ENCODE results near the gene PTPRE. TPM values are rescaled to one million over a fixed set of nuclear protein-coding genes. Genes with fewer than 3 reads are reported as not detected.

Gene PTPRE
- total RNA-seq, 6 experiments from 2014 or later = 2.3 to 9.2 (median 2.7) TPM

- Histone ChIP-seq H3K4me1 (no peaks in the 10 kb centered on the region), H3K27ac (no peak overlapping the region), H3K9me3 (no peaks in the 10 kb centered on the region), H3K4me3 (no peak overlapping the region), H3K36me3 (no peaks in the 10 kb centered on the region), H3K27me3 (no peaks in the 10 kb centered on the region)
- DNase-seq = no peak
- ATAC-seq = no peak
- intact Hi-C loops (cut with DNase I) = no loop called here
- TF ChIP-seq POLR2A (IDR thresholded peaks at IDR 0.05) = no peak
- TF ChIP-seq CTCF (IDR thresholded peaks at IDR 0.05) = no peak
- WGBS (ENCODE audit: insufficient coverage, low coverage, low lambda C conversion rate, missing lambda C conversion rate) = 78% methylated on average over 1 of the region's 1 CpG
Measured at GRCh38 chr10:128059982-128060293, 153.0 kb downstream of the PTPRE start.

- WGBS (ENCODE audit: insufficient coverage, low coverage, low lambda C conversion rate, missing lambda C conversion rate) = 92% methylated on average over 8 of the region's 9 CpGs
- no peaks in the 10 kb centered on the region for H3K27me3 ChIP-seq
- no peaks in the 10 kb centered on the region for H3K36me3 ChIP-seq
- no peak overlapping the region for H3K4me3 ChIP-seq
- DNase-seq = peak in 1 of 3 donors; percentile 36
- no peak overlapping the region for H3K27ac ChIP-seq
- no peaks in the 10 kb centered on the region for H3K4me1 ChIP-seq
- TF ChIP-seq CTCF (IDR thresholded peaks at IDR 0.05) (no peak), POLR2A (IDR thresholded peaks at IDR 0.05) (no peak)
- H3K9me3 ChIP-seq = no peaks in the 10 kb centered on the region
- ATAC-seq = no peak
- intact Hi-C loops (cut with DNase I) = no loop called here
Measured at GRCh38 chr10:128060341-128061250, 153.7 kb downstream of the PTPRE start.

GRCh38 chr10:128061306-128062300, 154.7 kb downstream of the PTPRE start:
- ATAC-seq (no peak), DNase-seq (peak in 1 of 3 donors; percentile 21)
- no peaks in the 10 kb centered on the region for H3K36me3 ChIP-seq
- H3K27me3 ChIP-seq = no peaks in the 10 kb centered on the region
- H3K4me3 ChIP-seq = no peak overlapping the region
- H3K27ac ChIP-seq = peak overlapping the region in 1 of 3 donors; percentile 69
- 64% methylated on average over 14 of the region's 14 CpGs for WGBS (ENCODE audit: insufficient coverage, low coverage, low lambda C conversion rate, missing lambda C conversion rate)
- H3K9me3 ChIP-seq = no peaks in the 10 kb centered on the region
- no peaks in the 10 kb centered on the region for H3K4me1 ChIP-seq
- no peak for TF ChIP-seq POLR2A (IDR thresholded peaks at IDR 0.05)
- no peak for TF ChIP-seq CTCF (IDR thresholded peaks at IDR 0.05)
- intact Hi-C loops (cut with DNase I) = no loop called here

GRCh38 chr10:128062331-128062880, 155.5 kb downstream of the PTPRE start:
- H3K9me3 ChIP-seq = no peaks in the 10 kb centered on the region
- intact Hi-C loops (cut with DNase I) = no loop called here
- ATAC-seq = peak; percentile 11 to 34 (median 24)
- TF ChIP-seq POLR2A (IDR thresholded peaks at IDR 0.05) = no peak
- TF ChIP-seq CTCF (IDR thresholded peaks at IDR 0.05) = no peak
- no peaks in the 10 kb centered on the region for H3K27me3 ChIP-seq
- H3K36me3 ChIP-seq = no peaks in the 10 kb centered on the region
- WGBS (ENCODE audit: insufficient coverage, low coverage, low lambda C conversion rate, missing lambda C conversion rate) = 3% methylated on average over 6 of the region's 11 CpGs
- DNase-seq = peak in 1 of 3 donors; percentile 44
- H3K4me1 ChIP-seq = no peaks in the 10 kb centered on the region
- no peak overlapping the region for H3K4me3 ChIP-seq
- H3K27ac ChIP-seq = peak overlapping the region in 2 of 3 donors; percentile 62 to 69

All from right lobe of liver (tissue), 6 donors.